ENCODE measurements around the gene HUNK. TPM values are rescaled to one million over a fixed set of nuclear protein-coding genes. Genes with fewer than 3 reads are reported as not detected.

HUNK gene
- total RNA-seq, 1 donor from 2014 or later, result 0.77 TPM

- Histone ChIP-seq H3K27ac (ENCODE audit: low read depth, low read length) (no peak overlapping the region), H3K9me3 (ENCODE audit: insufficient read depth, low read depth, low read length) (no peaks in the 10 kb centered on the region), H3K4me1 (ENCODE audit: insufficient read depth, low read length) (no peaks in the 10 kb centered on the region), H3K79me2 (ENCODE audit: insufficient read depth, low read length) (no peaks in the 10 kb centered on the region), H3K36me3 (ENCODE audit: insufficient read depth, low read length) (no peaks in the 10 kb centered on the region), H2AFZ (ENCODE audit: low read depth, low read length) (no peak overlapping the region), H3K4me2 (ENCODE audit: low read length) (no peak overlapping the region), H4K20me1 (ENCODE audit: insufficient read depth, low read length) (no peaks in the 10 kb centered on the region), H3K9ac (ENCODE audit: low read length) (no peak overlapping the region), H3K27me3 (ENCODE audit: insufficient read depth, low read length) (peaks cover 23% of the 10 kb centered on the region), H3K4me3 (ENCODE audit: insufficient read depth, low read depth, low read length) (no peak overlapping the region)
- FAIRE-seq (no peak), DNase-seq (ENCODE audit: low read depth) (no peak)
- Mint-ChIP-seq H3K4me1 (ENCODE audit: low read depth, unreplicated experiment) (peaks cover 3% of the 10 kb centered on the region), H3K9me3 (ENCODE audit: unreplicated experiment) (no peaks in the 10 kb centered on the region), H3K4me3 (ENCODE audit: unreplicated experiment) (no peak overlapping the region), H3K36me3 (ENCODE audit: low read depth, unreplicated experiment) (no peaks in the 10 kb centered on the region), H3K27me3 (ENCODE audit: low read depth, unreplicated experiment) (peaks cover 37% of the 10 kb centered on the region), H3K27ac (ENCODE audit: unreplicated experiment) (no peak overlapping the region)
- TF ChIP-seq CTCF (IDR thresholded peaks at IDR 0.05; ENCODE audit: insufficient read depth, low read depth, low read length) (no peak), EZH2 (IDR thresholded peaks at IDR 0.05; ENCODE audit: insufficient read depth, low read length) (no peak)
Measured at GRCh38 chr21:31878831-31879230, 6.0 kb downstream of the HUNK start.

DNA sequence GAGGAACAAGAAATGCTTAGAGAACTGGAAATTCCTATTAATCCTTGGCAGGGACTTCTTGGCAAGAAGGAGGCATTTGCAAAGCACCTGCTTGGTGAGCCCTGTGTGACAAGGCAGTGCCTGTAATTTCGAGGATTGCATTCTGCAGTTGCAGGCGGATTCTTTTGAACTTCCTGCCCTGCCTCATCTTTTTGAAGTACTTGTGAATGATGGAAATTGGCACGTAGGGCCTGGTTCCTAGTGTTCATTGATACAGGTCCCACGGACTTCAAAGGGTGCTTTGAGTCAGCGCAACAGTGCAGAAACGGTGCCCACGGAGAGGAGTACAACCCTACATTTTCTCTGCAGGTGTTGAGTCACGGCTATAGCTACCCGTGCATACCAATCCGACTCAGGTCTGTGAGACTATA is 6.4 kb downstream of the HUNK start:
- DNase-seq (ENCODE audit: low read depth), result no peak
- H3K36me3 Mint-ChIP-seq (ENCODE audit: low read depth, unreplicated experiment), result no peaks in the 10 kb centered on the region
- no peak overlapping the region for H2AFZ ChIP-seq (ENCODE audit: low read depth, low read length)
- H3K27me3 Mint-ChIP-seq (ENCODE audit: low read depth, unreplicated experiment), result peaks cover 37% of the 10 kb centered on the region
- H3K9ac ChIP-seq (ENCODE audit: low read length), result no peak overlapping the region
- H3K4me3 Mint-ChIP-seq (ENCODE audit: unreplicated experiment), result no peak overlapping the region
- no peaks in the 10 kb centered on the region for H3K4me1 ChIP-seq (ENCODE audit: insufficient read depth, low read length)
- no peaks in the 10 kb centered on the region for H3K36me3 ChIP-seq (ENCODE audit: insufficient read depth, low read length)
- no peak overlapping the region for H3K4me3 ChIP-seq (ENCODE audit: insufficient read depth, low read depth, low read length)
- H3K27me3 ChIP-seq (ENCODE audit: insufficient read depth, low read length), result peaks cover 23% of the 10 kb centered on the region
- no peak overlapping the region for H3K27ac Mint-ChIP-seq (ENCODE audit: unreplicated experiment)
- TF ChIP-seq EZH2 (IDR thresholded peaks at IDR 0.05; ENCODE audit: insufficient read depth, low read length) (no peak), CTCF (IDR thresholded peaks at IDR 0.05; ENCODE audit: insufficient read depth, low read depth, low read length) (no peak)
- H3K9me3 Mint-ChIP-seq (ENCODE audit: unreplicated experiment), result no peaks in the 10 kb centered on the region
- H4K20me1 ChIP-seq (ENCODE audit: insufficient read depth, low read length), result no peaks in the 10 kb centered on the region
- no peak overlapping the region for H3K4me2 ChIP-seq (ENCODE audit: low read length)
- no peaks in the 10 kb centered on the region for H3K9me3 ChIP-seq (ENCODE audit: insufficient read depth, low read depth, low read length)
- peaks cover 3% of the 10 kb centered on the region for H3K4me1 Mint-ChIP-seq (ENCODE audit: low read depth, unreplicated experiment)
- FAIRE-seq, result no peak
- no peaks in the 10 kb centered on the region for H3K79me2 ChIP-seq (ENCODE audit: insufficient read depth, low read length)
- no peak overlapping the region for H3K27ac ChIP-seq (ENCODE audit: low read depth, low read length)

DNA sequence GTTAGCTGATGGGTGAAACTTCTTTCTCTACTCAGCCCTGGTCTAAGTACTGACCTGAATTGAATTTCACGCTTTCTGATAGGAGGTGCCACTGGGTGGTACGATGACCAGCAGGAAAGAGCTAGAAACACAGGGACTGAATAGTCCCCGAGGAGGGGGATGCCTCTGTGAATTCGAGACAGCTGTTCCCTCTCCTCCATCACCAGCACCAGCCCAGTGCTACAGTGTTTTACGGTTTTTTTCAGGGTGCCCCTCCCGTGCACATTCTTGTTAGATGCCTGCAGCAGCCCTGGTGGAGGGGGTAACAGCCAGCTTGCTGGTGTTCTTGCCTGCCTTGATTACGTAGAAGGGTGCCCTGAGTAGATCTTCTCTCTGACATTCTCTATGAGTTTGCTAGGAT is 7.1 kb downstream of the HUNK start:
- no peak overlapping the region for H3K4me3 Mint-ChIP-seq (ENCODE audit: unreplicated experiment)

More for the DNA sequence above, 7.1 kb downstream of the HUNK start:
- Histone ChIP-seq H2AFZ (ENCODE audit: low read depth, low read length) (no peak overlapping the region), H4K20me1 (ENCODE audit: insufficient read depth, low read length) (no peaks in the 10 kb centered on the region), H3K79me2 (ENCODE audit: insufficient read depth, low read length) (no peaks in the 10 kb centered on the region), H3K4me2 (ENCODE audit: low read length) (no peak overlapping the region), H3K36me3 (ENCODE audit: insufficient read depth, low read length) (no peaks in the 10 kb centered on the region), H3K9ac (ENCODE audit: low read length) (no peak overlapping the region), H3K27me3 (ENCODE audit: insufficient read depth, low read length) (peaks cover 18% of the 10 kb centered on the region), H3K27ac (ENCODE audit: low read depth, low read length) (no peak overlapping the region), H3K4me1 (ENCODE audit: insufficient read depth, low read length) (no peaks in the 10 kb centered on the region), H3K4me3 (ENCODE audit: insufficient read depth, low read depth, low read length) (no peak overlapping the region), H3K9me3 (ENCODE audit: insufficient read depth, low read depth, low read length) (no peaks in the 10 kb centered on the region)
- TF ChIP-seq CTCF (IDR thresholded peaks at IDR 0.05; ENCODE audit: insufficient read depth, low read depth, low read length) (no peak), EZH2 (IDR thresholded peaks at IDR 0.05; ENCODE audit: insufficient read depth, low read length) (no peak)
- H3K9me3 Mint-ChIP-seq (ENCODE audit: unreplicated experiment), result no peaks in the 10 kb centered on the region
- H3K36me3 Mint-ChIP-seq (ENCODE audit: low read depth, unreplicated experiment), result no peaks in the 10 kb centered on the region
- FAIRE-seq (no peak), DNase-seq (ENCODE audit: low read depth) (no peak)
- no peak overlapping the region for H3K27ac Mint-ChIP-seq (ENCODE audit: unreplicated experiment)
- H3K4me1 Mint-ChIP-seq (ENCODE audit: low read depth, unreplicated experiment), result peaks cover 3% of the 10 kb centered on the region
- H3K27me3 Mint-ChIP-seq (ENCODE audit: low read depth, unreplicated experiment), result peaks cover 33% of the 10 kb centered on the region

Data from astrocyte (in vitro differentiated cells and primary cell).